Measurements from ENCODE around the gene CITED2. TPM values are rescaled to one million over a fixed set of nuclear protein-coding genes. Genes with fewer than 3 reads are reported as not detected.

CITED2 gene
- total RNA-seq, 1 experiment from 2014 or later: 110 TPM

DNA sequence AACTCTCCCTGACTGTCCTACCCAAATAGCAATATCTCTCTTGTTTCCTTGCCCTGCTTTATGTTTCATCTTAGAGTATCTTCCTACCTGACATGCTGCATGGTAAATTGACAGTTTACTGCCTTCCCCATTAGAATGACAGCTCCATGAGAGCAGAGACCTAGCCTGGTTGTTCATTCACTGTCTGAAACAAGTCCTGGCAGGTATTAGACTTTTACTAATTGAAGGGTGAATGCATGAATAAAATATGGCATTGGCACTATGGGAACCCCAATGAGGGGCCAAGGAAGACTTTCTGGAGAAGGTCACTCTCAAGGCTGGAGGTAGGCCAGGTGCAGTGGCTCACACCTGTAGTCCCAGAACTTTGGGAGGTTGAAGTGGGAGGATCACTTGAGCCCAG lies 3.8 kb upstream of the CITED2 start:
- TF ChIP-seq, protein P1, sequence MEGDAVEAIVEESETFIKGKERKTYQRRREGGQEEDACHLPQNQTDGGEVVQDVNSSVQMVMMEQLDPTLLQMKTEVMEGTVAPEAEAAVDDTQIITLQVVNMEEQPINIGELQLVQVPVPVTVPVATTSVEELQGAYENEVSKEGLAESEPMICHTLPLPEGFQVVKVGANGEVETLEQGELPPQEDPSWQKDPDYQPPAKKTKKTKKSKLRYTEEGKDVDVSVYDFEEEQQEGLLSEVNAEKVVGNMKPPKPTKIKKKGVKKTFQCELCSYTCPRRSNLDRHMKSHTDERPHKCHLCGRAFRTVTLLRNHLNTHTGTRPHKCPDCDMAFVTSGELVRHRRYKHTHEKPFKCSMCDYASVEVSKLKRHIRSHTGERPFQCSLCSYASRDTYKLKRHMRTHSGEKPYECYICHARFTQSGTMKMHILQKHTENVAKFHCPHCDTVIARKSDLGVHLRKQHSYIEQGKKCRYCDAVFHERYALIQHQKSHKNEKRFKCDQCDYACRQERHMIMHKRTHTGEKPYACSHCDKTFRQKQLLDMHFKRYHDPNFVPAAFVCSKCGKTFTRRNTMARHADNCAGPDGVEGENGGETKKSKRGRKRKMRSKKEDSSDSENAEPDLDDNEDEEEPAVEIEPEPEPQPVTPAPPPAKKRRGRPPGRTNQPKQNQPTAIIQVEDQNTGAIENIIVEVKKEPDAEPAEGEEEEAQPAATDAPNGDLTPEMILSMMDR (conservative IDR thresholded peaks at IDR 0.05): no peak
- Histone ChIP-seq H3K4me2 (ENCODE audit: insufficient read depth, insufficient read length, low read length) (no peak overlapping the region), H3K9ac (ENCODE audit: extremely low read depth, insufficient read length, low read length) (no peak overlapping the region), H2BK5ac (ENCODE audit: insufficient read length, low read length) (no peak overlapping the region), H2AK5ac (ENCODE audit: insufficient read length, low read length) (no peak overlapping the region), H3K4me1 (ENCODE audit: insufficient read depth, low read length) (peaks cover 6% of the 10 kb centered on the region; the same call in 1 of the 2 replicates), H4K91ac (ENCODE audit: insufficient read length, low read depth, low read length) (no peak overlapping the region), H2BK120ac (ENCODE audit: low read depth, low read length, poor library complexity, severe bottlenecking) (no peak overlapping the region), H3K23ac (ENCODE audit: insufficient read length, low read depth, low read length) (no peak overlapping the region), H3K56ac (ENCODE audit: insufficient read length, low read depth, low read length) (no peak overlapping the region), H3K9me3 (ENCODE audit: control insufficient read depth, low read depth, low read length) (no peaks in the 10 kb centered on the region), H4K8ac (replicated peaks; ENCODE audit: insufficient read length, low read depth, low read length) (no peak overlapping the region), H3K27me3 (ENCODE audit: insufficient read depth, low read length) (no peaks in the 10 kb centered on the region), H3K23me2 (ENCODE audit: insufficient read length, low read depth, low read length, poor library complexity, severe bottlenecking) (peaks cover 14% of the 10 kb centered on the region), H3K27ac (ENCODE audit: insufficient read length, low read depth, low read length) (no peak overlapping the region), H3K18ac (ENCODE audit: insufficient read length, low read depth, low read length) (no peak overlapping the region), H4K20me1 (ENCODE audit: control insufficient read depth, insufficient read depth, insufficient read length) (no peaks in the 10 kb centered on the region), H3K79me1 (ENCODE audit: insufficient read depth, low read depth, low read length, poor library complexity, severe bottlenecking) (no peaks in the 10 kb centered on the region), H2BK15ac (ENCODE audit: low read depth, low read length) (no peak overlapping the region), H2BK12ac (ENCODE audit: insufficient read length, low read depth, low read length) (no peak overlapping the region), H2AFZ (ENCODE audit: low read length) (no peak overlapping the region), H3K4ac (ENCODE audit: low read depth, low read length) (no peak overlapping the region), H2BK20ac (ENCODE audit: low read depth, low read length, poor library complexity, severe bottlenecking) (no peak overlapping the region), H3K14ac (ENCODE audit: insufficient read depth, low read length) (no peak overlapping the region), H3T11ph (ENCODE audit: low read length) (no peak overlapping the region), H4K5ac (ENCODE audit: insufficient read length, low read depth, low read length) (no peak overlapping the region), H3K79me2 (ENCODE audit: insufficient read depth, low read length) (no peaks in the 10 kb centered on the region; the same call in 1 of the 2 replicates)
- Mint-ChIP-seq H3K27ac (no peak overlapping the region), H3K4me1 (peaks cover 14 to 19% of the 10 kb centered on the region in 2 experiments), H3K36me3 (ENCODE audit: insufficient read depth in 1 of 3, low read depth in 3 of 3) (peaks cover 12 to 17% (median 14%) of the 10 kb centered on the region in 3 experiments), H3K4me3 (no peak overlapping the region), H3K9me3 (peaks cover 6 to 11% of the 10 kb centered on the region in 2 experiments; a peak in 4 of 5 replicates), H3K27me3 (ENCODE audit: low read depth) (no peaks in the 10 kb centered on the region; the same call in 1 of the 2 replicates)
- DNase-seq: no peak
